ENCODE data around the gene NKPD1. TPM values are rescaled to one million over a fixed set of nuclear protein-coding genes. Genes with fewer than 3 reads are reported as not detected.

NKPD1 gene
- polyA plus RNA-seq, 1 donor (not counting 4 experiments of a cell fraction or from before 2014, with no cell fraction given): 0.37 TPM

GRCh38 chr19:45135176-45135885, 25.5 kb downstream of the NKPD1 start:
- H3K9me3 ChIP-seq (ENCODE audit: control insufficient read depth, low read depth, low read length): no peaks in the 10 kb centered on the region
- H3K4me3 ChIP-seq (ENCODE audit: control insufficient read depth in 2 of 3, extremely low read depth in 1 of 3, insufficient read depth in 2 of 3, low read depth in 1 of 3, low read length in 3 of 3): no peak overlapping the region
- dilution Hi-C loops (cut with MboI; ENCODE audit: extremely low pct_ligation_motif_present, low sequenced_read_pairs): no loop called here
- H3K4me1 ChIP-seq (ENCODE audit: control insufficient read depth, extremely low read depth, insufficient read depth, low read length): peaks cover 2% of the 10 kb centered on the region
- H3K36me3 ChIP-seq (ENCODE audit: control insufficient read depth in 2 of 2, extremely low read depth in 1 of 2, insufficient read depth in 2 of 2, low read length in 2 of 2): peaks cover 0 to 5% of the 10 kb centered on the region in 2 experiments
- H2AFZ ChIP-seq (ENCODE audit: control insufficient read depth, low read length): no peak overlapping the region
- no peak overlapping the region for H3K27ac ChIP-seq (ENCODE audit: control insufficient read depth, insufficient read depth, low read length)
- peaks cover 30% of the 10 kb centered on the region for H3K79me2 ChIP-seq (ENCODE audit: control insufficient read depth, insufficient read depth, low read length)
- peaks cover 3% of the 10 kb centered on the region for H4K20me1 ChIP-seq (ENCODE audit: control insufficient read depth, extremely low read depth, insufficient read depth, low read length)
- peaks cover 3% of the 10 kb centered on the region for H3K9me1 ChIP-seq (ENCODE audit: control insufficient read depth, extremely low read depth, insufficient read depth, low read length)
- DNase-seq (ENCODE audit: low read depth, low spot score) (no peak), FAIRE-seq (no peak)
- H3K4me2 ChIP-seq (ENCODE audit: control insufficient read depth, extremely low read depth, insufficient read depth, low read depth, low read length): no peak overlapping the region
- no peaks in the 10 kb centered on the region for H3K27me3 ChIP-seq (ENCODE audit: control insufficient read depth, extremely low read depth, insufficient read depth, low read length)
- no peak overlapping the region for H3K9ac ChIP-seq (ENCODE audit: control insufficient read depth, extremely low read depth, insufficient read depth, low read length)
- TF ChIP-seq EZH2 (IDR thresholded peaks at IDR 0.05; ENCODE audit: low read length): no peak
- TF ChIP-seq, protein P1, sequence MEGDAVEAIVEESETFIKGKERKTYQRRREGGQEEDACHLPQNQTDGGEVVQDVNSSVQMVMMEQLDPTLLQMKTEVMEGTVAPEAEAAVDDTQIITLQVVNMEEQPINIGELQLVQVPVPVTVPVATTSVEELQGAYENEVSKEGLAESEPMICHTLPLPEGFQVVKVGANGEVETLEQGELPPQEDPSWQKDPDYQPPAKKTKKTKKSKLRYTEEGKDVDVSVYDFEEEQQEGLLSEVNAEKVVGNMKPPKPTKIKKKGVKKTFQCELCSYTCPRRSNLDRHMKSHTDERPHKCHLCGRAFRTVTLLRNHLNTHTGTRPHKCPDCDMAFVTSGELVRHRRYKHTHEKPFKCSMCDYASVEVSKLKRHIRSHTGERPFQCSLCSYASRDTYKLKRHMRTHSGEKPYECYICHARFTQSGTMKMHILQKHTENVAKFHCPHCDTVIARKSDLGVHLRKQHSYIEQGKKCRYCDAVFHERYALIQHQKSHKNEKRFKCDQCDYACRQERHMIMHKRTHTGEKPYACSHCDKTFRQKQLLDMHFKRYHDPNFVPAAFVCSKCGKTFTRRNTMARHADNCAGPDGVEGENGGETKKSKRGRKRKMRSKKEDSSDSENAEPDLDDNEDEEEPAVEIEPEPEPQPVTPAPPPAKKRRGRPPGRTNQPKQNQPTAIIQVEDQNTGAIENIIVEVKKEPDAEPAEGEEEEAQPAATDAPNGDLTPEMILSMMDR (optimal IDR thresholded peaks at IDR 0.05 in 1 of 3, IDR thresholded peaks at IDR 0.05 in 1 of 3, conservative IDR thresholded peaks at IDR 0.05 in 1 of 3; ENCODE audit: extremely low read depth in 1 of 3, insufficient read depth in 2 of 3, low read length in 3 of 3): no peak

DNA sequence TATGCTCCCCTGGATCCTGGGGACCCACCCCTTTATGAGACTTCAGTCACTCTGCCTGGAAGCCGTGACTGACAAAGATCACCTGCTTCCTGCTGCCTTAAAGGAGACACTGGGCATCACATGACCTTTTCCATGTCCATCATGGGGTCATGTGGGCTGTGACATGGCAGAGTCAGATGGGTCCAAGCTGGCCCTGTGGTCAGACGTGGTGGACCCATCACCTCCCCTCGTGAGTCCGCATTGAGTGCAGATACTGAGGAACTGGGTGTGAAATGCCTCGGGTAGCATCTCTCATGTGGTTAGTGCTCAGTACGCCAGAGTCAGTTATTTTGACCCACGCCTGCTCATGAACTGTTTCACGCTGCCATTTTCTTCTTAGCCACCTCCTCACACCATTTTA, 27.1 kb downstream of the NKPD1 start:
- Histone ChIP-seq H2AFZ (ENCODE audit: control insufficient read depth, low read length) (no peak overlapping the region), H3K9me3 (ENCODE audit: control insufficient read depth, low read depth, low read length) (no peaks in the 10 kb centered on the region), H3K79me2 (ENCODE audit: control insufficient read depth, insufficient read depth, low read length) (peaks cover 35% of the 10 kb centered on the region), H3K4me1 (ENCODE audit: control insufficient read depth, extremely low read depth, insufficient read depth, low read length) (peaks cover 2% of the 10 kb centered on the region), H4K20me1 (ENCODE audit: control insufficient read depth, extremely low read depth, insufficient read depth, low read length) (peaks cover 3% of the 10 kb centered on the region), H3K27me3 (ENCODE audit: control insufficient read depth, extremely low read depth, insufficient read depth, low read length) (no peaks in the 10 kb centered on the region), H3K4me2 (ENCODE audit: control insufficient read depth, extremely low read depth, insufficient read depth, low read depth, low read length) (no peak overlapping the region), H3K4me3 (ENCODE audit: control insufficient read depth in 2 of 3, extremely low read depth in 1 of 3, insufficient read depth in 2 of 3, low read depth in 1 of 3, low read length in 3 of 3) (no peak overlapping the region), H3K9me1 (ENCODE audit: control insufficient read depth, extremely low read depth, insufficient read depth, low read length) (peaks cover 3% of the 10 kb centered on the region), H3K27ac (ENCODE audit: control insufficient read depth, insufficient read depth, low read length) (no peak overlapping the region), H3K9ac (ENCODE audit: control insufficient read depth, extremely low read depth, insufficient read depth, low read length) (no peak overlapping the region), H3K36me3 (ENCODE audit: control insufficient read depth in 2 of 2, extremely low read depth in 1 of 2, insufficient read depth in 2 of 2, low read length in 2 of 2) (peaks cover 0 to 7% of the 10 kb centered on the region in 2 experiments)
- FAIRE-seq: no peak
- TF ChIP-seq, protein P1 (optimal IDR thresholded peaks at IDR 0.05 in 1 of 3, IDR thresholded peaks at IDR 0.05 in 1 of 3, conservative IDR thresholded peaks at IDR 0.05 in 1 of 3; ENCODE audit: extremely low read depth in 1 of 3, insufficient read depth in 2 of 3, low read length in 3 of 3): no peak
- TF ChIP-seq EZH2 (IDR thresholded peaks at IDR 0.05; ENCODE audit: low read length): no peak
- dilution Hi-C loops (cut with MboI; ENCODE audit: extremely low pct_ligation_motif_present, low sequenced_read_pairs): no loop called here
- DNase-seq (ENCODE audit: low read depth, low spot score): no peak

Data from keratinocyte (primary cell).